ENCODE results near the gene STK24.

Gene STK24

DNA sequence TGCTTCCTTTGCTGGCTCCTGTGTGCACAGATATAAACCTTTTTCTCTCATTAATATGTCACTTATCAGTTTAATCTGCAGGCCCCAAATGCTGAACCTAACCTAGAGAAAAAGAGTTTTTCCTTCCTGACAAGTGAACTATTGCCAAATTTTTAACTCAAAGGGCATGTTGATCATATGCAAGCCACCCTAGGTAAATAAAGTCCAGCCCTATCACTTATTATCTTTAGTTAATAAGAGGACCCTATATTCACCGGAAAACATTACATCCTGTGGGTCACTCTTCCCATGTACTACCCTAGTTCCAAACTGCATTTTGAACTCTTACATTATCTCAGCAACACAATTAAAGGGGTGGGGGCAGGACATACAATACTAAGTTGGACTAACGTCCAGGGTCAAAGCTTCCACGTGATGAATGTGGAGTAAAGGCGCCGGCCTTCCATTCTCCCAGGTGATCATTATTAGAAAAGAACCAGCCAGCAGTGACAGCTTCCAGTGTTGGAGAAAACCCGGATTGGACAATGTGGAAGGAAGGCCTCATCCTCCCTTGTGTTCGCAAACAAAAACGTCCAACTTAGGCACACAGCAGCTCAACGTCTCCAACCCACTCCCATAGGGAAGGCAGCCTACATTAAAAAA lies 86.6 kb downstream of the STK24 start:
- no peak for ATAC-seq
- no peak for DNase-seq

DNA sequence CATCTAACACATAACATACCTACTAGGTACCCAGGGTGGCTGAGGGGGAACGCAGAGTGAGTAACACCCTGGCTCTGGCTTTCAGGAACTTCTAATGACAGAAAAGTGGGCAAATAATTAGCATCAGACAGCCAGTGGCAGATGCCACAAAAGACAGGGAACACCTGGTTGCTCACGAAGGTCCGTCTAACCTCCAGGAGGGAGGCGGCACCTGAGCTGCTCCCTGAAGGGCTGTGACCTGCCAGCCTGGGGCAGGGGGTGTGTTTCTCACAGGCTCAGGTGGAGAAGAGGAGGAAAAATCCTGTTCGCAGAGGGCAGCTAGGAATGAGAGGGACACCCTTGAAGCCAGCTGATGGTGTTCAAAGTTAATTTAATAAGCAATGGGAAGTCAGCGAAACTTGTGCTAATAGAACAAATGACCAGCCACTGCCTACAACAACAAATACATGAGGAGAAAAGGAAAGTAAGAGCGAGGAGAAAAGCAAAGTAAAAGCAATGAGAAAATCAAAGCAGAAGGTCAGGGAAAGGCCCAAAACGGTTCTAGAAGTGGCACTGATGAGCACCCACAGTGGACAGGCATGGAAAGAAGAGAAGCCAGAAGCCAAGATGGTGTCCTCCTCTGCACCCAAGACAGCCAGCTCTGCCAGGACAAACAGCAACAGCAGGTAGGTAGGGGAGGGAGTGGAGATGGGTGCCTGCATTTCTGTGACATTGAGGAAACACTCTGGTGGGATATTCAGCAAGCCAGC lies 87.3 kb downstream of the STK24 start:
- ATAC-seq, result no peak
- no peak for DNase-seq

DNA sequence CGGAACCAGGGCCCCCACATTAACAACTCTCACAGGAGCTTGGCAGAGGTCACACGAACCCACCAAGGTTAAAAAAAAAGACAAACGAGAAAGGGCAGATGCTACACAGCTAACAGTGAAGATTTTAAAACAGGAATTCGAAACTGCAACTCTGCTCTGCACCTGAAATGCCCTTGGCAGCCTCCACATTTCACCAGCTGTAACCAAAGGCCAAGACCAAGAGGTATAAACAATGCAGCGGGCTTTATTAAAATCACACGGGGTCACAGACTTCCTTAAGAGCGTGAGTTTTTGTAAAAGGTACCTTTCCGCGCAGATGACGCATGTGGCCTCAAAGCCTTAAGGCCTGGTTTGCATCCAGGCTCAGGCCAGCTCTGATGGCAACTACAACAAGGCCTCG lies 88.2 kb downstream of the STK24 start:
- no peak for DNase-seq

DNA sequence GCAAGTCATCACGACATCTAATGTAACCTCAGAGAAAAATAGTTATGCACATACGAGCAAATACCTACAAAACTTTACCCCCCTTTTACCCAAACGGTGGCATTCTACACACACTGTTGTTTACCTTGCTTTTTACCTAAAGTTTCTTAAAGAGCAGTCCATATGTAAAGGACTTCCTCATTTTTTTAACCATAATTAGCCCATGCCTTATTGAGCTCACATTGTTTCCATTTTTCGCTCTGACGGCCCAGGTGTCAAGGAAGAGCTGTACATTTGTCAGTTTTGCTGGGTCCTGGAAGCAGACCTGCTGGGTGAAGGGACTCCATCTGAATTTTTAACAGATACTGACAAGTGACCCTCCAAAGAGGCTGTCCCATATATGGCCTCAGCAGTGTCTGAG lies 89.4 kb downstream of the STK24 start:
- ATAC-seq (no peak), DNase-seq (no peak)

More for the DNA sequence above, 88.2 kb downstream of the STK24 start:
- ATAC-seq, result no peak

DNA sequence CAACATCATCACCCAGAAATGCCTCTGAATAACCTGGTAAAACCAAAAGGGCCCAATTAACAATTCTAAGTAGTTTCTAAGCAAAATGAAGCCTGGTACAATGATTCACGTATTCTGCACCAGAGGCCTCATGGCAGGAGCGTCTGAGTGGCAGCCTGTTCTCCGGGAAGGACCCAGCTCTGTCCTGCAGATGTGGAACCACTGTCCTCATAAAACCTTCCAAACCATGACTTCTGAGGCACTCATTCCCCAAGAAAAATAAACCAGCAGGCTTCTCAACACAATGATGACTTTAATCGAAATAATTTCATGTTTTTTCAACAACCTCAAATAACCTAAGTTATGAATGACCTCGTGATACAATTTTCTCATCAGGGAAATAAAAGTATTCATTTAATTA lies 89.9 kb downstream of the STK24 start:
- DNase-seq, result no peak
- ATAC-seq, result no peak

DNA sequence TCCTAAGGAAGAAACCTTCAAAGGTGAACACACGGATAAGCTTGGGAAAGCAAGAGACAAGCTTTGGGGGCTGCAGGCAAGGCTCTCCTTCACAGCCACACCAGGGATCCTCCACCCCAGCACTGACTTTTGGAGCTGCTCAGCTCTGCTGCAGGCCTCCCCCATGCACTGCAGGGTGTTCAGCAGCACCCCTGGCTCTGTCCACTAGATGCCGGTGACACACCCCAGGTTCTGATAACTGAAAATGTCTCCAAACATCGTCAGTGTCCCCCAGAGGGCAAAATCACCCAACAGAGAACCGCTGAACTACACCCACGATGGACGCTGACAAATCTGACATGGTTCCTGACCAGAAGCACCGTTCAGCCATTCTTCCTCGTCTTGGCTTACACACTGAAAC lies 90.5 kb downstream of the STK24 start:
- DNase-seq (no peak), ATAC-seq (no peak)

- DNase-seq, result no peak
- no peak for ATAC-seq
These were observed 91.3 kb downstream of the STK24 start for GRCh38 chr13:98485561-98485960.

GRCh38 chr13:98484289-98485219 lies 92.4 kb downstream of the STK24 start:
- ATAC-seq (peak; percentile 78), DNase-seq (peak; percentile 67)

DNA sequence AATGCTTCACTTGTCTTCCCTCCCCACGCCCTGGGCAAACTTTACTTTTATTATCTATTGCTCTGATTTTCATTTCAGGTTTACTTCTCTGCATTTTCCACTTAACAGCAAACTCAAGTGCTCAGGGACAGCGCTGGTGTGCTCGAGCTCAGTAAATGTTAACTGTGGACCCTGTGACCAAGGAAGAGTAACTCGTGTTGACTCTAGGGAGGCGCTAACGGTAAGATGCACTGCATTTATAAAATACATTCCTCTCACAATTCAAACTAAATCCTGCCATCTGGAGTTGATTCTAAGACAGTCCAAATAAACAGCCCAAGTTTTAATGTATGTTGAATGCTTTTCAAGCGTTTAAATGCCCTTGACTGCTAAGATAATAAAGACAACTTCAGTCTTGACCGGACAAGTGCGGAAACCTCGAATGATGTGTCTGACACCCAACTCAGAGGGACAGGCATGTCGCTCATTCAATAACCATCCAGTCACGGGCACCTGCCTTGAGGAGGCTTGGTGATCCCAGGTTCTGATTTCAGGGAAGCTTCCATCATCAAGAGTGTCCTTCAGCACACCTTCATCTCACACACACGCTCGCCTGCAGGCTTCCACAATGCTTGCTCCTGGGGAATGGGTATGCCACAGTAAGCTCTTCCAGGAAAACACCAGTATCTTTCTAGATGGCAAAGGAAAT lies 93.2 kb downstream of the STK24 start:
- no peak for DNase-seq
- no peak for ATAC-seq

GRCh38 chr13:98482476-98483444 lies 94.1 kb downstream of the STK24 start:
- ATAC-seq, result no peak
- DNase-seq, result peak; percentile 39

DNA sequence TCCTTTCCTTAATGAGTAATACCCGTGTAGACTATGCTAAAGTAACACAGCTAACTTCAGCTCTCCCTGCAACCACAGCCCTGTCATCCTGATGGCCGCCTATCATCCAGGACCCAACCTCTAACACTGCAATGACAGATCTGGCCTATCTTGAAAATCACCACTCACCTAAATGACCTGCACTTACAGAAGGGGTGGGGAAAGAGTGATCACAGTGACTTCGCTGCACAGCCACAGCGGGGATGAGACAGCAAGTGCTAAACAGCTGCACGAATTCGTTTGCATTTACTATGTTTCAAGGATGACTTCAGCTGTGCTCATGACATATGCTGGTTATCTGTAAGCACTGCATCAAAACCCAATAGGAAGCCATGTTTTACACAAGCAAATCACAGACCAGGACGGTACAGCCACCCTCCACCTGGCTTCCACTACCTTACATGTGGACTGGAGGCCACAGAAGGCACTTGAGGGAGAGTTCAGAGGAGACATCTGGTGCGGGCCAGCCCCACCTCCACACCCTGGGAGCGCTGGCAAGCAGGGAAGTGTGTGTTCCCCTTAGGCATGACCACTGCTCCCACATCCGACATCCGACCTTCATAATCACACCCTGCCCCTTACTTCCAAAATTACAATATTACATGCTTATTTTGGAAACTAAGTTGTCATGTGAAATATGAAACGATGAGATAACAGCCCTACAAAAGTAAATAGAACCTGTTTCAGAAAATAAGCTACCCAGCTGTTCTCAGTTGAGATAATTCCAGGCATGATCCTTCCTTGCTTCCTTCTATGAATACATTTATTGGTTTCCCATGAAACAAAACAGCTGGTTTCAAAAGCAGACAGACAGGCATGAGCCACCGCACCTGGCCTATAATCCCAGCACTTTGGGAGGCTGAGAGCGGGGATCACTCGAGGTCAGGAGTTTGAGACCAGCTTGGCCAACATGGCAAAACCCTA lies 95.7 kb downstream of the STK24 start:
- ATAC-seq, result peak; percentile 68
- peak; percentile 46 for DNase-seq

DNA sequence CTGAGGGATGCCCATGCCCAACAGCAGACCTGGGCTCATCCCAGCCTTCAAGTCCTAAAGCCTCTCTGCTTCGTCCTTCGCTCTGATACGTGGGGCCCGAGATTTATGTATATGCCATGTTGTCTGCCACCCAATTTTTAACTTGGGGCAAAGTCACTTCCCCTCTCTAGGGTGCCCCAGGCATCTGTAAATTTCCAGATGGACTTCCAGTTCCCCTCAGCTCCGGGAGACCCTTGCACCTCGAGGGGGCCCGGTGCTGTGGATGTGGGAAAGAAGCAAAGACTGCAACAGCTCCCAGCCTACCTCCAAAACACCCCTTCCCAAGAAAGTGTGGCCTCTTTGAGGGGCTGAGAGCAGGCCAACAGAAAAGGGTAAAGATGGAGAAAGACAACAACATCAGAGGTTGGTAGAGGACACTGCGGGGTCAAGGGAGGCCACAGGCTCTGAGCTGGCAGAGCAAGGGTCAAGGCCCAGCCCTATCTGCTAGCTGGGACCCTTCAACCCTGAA lies 97.4 kb downstream of the STK24 start:
- DNase-seq, result no peak

GRCh38 chr13:98478189-98479129 lies 98.4 kb downstream of the STK24 start:
- DNase-seq (peak; percentile 55), ATAC-seq (peak; percentile 8)

More for the DNA sequence above, 97.4 kb downstream of the STK24 start:
- ATAC-seq, result no peak

GRCh38 chr13:98476538-98476966 lies 100.4 kb downstream of the STK24 start:
- DNase-seq, result peak; percentile 87
- peak; percentile 89 for ATAC-seq

DNA sequence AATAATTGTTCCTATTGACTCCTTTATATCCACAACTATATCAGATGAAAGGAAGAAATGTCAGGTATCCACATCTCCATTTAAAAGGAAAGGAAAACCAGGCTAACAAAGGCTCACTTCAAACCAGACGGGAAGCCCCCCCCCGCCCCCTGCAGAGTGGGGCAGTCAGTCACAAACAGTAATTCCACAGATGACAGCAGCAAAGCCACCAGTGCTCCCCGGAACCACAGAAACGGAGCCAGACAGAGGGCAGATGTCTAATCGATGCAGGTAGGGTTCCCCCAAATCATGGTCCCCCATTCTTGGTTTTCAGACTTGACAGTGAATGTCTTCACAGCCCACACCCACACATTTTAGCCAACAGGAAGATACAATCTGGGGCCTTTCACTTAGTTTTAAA lies 100.8 kb downstream of the STK24 start:
- peak; percentile 38 for ATAC-seq
- peak; percentile 66 for DNase-seq

DNA sequence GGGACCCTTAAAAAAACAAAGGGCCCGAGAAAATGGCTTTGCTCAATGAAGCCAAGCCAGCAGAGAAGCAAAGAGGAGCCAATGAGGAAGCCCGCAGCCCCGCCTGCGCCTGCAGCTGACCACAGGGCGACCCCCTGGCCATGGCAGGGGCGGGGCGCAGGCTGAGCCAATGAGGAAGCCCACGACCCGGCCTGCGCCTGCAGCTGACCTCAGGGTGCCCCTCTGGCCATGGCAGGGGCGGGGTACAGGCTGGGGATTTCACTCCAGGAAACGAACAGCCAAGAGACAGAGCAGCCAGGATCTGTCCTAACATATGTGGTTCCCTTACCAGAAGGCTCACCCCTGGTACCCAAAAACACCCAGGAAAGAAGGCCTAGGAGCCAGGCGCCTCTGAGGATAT lies 101.4 kb downstream of the STK24 start:
- ATAC-seq (no peak), DNase-seq (no peak)

GRCh38 chr13:98474761-98475160 lies 102.1 kb downstream of the STK24 start:
- ATAC-seq (no peak), DNase-seq (no peak)

DNA sequence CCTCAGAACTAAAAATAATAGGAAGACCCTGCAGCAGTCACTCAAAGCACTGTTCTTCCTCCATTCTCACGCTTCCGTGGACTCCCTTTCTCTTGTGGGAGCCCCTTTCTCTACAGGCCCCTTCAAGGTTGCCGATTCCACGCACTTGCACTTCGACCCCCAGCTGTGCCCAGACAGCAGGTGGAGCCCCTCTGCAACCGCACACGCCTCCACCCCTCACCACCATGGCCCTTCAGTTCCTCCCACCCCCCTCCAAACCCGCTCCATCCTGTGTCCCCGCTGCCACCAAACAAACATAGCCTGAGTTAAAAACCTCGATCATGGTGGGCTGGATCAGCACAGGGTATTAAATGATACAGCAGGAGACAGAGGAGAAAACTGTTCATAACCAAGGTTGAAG lies 102.6 kb downstream of the STK24 start:
- ATAC-seq (no peak), DNase-seq (no peak)

Data from stimulated activated naive CD8-positive, alpha-beta T cell treated with anti-CD3 and anti-CD28 coated beads, Interleukin-15, Interleukin-2, amounts not matched to agents 100 U/mL and 50 U/mL, for 24 hours (primary cell).